Putamen (tissue), 1 donor: ENCODE results near the gene RBM39.
"Not testable (repeated sequence)": the region's sequence is repeated elsewhere in the genome, so short reads cannot be mapped to it uniquely, and the experiment has no call there.

ENCODE experiments used
- DNase-seq: peaks from one replicate; pipeline ENCODE4 v3.0.0-alpha.2; 2016; ENCODE audit warnings: low spot score

RBM39 gene

DNA sequence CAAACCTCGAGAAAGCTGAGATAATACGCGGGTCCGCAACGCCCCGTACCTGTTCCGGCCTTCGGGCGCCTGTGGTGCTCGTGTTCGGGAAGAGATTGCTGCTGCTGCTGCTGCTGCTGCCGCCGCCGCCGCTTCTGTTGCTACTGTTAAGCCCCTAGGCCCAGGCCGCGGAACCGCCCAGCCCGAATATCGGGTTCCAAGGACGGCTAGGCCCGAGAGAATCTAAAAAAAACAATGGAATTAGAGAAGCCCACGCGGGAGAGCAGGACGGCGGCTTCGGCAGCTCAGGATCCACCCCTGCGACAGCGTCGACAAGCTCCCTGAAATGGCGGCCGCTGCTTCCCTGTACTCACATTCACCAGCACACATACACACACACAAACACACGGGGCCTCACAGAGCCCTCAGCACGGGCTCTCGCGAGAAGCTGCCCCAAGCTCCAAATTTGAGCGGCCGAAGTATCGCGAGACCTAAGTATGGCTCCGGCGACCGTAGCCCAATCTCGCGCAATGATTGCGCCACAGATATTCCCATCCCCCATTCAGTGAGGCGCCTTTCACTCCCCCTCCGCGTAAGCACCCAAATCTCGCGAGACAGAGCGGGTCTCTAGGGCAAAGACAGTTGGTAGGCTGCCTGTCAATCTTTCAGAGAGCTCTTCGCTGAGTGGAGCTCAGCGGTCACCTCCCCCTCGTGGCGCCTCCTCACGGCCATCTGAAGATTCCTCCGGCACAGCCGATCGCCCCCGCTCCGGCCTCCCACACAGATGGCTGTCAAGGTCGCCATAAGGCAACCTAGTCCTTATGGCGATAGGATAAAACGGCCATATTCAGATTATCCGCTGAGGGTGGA, at the start of gene RBM39:
Gene RBM39, minus strand, starts transcription at position 369 of the 849 bp plus-strand sequence. CDS start 1,386 bp downstream, outside the sequence.
- peak; percentile 100 for DNase-seq

DNA sequence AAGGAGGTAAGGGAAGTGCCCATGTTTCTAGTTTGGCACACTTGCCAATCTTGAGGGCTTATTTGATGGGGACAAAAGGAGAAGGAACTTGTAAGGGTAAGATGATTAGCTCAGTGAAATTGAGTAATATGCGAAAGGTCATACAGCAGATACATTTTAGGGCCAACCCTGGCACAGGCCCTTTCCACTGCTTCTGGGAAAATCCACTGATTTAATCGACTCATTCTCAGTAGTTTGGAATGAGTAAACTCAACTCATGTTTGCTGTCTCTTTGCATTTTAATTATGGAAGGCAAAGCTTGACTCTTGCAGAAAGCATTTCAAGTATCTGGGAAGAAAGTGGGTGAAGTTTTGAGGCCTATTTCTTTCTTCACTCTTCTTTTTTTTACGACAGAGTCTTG, 49.8 kb upstream of the RBM39 start:
- no peak for DNase-seq

DNA sequence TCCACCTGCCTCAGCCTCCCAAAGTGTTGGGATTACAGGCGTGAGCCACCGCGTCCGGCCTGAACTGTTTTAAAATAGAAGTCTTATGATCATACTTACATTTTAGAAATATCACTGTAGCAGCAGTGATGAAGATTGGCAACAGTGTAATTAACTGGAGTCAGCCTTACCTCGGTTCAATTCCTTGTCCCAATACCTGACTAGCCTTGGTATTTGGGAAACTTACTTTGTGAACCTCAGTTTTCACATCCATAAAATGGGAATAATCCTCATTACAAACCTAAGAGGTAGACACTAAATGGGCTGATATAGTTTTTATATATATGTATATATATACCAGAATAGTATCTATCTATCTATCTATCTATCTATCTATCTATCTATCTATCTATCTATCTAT, 49.0 kb upstream of the RBM39 start:
- DNase-seq = no peak

DNA sequence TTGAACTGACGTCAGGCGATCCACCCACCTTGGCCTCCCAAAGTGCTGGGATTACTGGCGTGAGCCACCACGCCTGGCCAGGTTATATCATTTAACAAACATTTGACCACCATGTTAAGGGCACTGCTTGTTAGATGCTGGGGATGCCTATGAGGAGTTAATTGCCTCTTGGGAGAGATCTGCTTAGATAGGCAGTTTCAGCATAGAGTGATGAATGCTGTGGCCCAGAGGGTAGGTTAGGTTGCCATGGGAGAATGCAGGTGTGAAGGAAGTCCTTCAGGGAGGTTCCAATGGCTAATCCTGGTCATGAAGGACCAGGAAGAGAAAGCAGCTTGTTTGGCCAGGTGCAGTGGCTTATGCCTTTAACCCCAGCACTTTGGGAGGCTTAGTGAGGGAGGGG, 46.7 kb upstream of the RBM39 start:
- no peak for DNase-seq

DNA sequence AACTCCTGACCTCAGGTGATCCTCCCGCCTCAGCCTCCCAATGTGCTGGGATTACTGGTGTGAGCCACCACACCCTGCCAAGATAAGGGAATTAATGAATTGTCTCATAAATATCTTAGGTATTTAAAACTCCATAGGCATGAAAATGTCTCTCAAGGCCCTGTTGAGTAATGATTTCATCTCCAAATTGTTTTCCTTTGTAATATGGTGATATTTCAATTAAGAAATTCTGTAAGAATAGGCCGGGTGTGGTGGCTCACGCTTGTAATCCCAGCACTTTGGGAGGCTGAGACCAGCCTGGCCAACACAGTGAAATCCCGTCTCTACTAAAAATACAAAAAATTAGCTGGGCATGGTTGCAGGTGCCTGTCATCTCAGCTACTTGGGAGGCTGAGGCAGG, 43.5 kb upstream of the RBM39 start:
- not testable (repeated sequence) for DNase-seq

DNA sequence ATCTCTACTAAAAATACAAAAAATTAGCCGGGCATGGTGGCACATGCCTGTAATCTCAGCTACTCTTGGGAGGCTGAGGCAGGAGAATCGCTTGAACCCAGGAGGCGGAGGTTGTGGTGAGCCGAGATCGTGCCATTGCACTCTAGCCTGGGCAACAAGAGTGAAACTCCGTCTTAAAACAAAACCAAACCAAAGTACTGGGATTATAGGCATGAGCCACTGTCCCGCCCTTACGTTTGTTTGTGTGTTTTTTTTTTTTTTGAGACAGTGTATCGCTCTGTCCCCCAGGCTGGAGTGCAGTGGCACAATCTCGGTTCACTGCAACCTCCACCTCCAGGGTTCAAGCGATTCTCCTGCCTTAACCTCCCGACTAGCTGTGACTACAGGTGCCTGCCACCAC, 41.8 kb upstream of the RBM39 start:
- not testable (repeated sequence) for DNase-seq

DNA sequence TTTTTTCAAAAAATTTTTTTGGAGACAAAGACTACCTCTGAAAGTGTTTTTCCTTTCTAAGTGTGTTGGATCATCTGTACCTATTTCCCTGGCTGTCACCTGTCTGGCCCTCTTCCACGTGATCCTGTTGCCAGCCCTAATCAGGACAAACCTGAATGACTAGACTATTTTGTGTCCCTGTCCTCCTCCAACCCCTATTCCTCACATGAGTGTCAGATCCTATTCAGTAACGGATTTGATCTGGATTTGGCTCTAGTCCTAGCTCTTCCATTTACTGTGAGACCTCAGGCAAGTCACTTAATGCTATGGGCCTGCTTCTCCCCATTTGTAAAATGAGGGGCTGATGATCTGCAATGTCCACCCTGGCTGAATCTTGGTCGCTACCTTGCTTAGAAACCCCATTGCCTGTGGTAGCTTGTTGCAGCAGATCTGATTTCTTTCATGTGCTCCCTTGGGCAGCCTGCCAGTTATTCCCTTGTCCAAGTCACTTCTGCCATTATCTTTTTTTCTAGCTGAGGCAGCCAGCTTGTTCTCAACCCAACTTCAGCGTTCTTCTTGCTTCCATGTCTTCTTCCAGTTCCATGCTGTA, 34.5 kb upstream of the RBM39 start:
- no peak for DNase-seq

DNA sequence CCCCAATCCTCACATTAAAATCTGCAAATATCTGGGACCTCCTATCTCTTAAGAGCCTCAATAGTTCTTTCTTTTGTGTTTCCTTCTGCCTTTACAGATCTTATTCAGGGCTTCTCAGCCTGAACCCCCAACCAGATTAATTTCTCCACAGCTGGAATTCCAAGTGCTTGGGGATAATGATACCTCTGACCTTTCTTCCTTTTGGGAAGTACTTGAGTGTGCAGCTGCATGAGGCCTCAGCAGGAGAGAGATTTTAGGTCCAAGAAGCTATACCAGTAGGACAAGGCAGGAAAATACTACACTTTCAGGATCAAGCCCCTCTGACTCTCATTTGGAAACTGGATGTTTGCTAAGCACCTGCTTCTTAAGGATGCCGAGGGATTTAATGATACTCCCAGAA, 32.3 kb upstream of the RBM39 start:
- DNase-seq = no peak

DNA sequence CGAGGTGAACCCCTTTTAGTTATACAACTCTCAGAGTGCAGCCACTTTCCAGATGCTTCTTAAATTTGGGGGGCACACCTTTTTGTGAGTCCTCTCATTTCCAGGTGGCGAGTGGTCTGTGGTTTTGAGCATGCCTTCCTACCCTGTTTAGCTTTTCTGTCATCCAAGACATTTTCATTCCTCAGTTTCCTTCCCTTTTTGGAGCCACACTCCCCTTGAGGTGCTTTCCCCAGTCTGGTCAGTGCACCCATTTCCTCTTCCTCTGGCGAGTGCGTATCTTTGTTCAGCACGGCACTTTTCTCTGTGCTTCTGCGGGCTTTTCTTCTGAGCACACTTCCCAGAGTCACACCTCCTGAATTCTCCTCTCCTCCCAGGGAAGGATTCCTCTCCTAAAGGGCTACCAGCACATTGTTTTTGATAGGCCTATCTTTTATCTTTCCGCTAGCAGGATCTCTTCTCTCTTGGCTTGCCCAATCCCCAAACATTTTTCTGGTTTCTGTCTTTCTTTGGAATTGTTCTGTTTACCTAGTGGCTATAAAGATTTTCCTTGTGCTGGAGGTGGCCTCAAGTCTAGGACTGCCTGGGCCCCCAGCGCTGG, 31.2 kb upstream of the RBM39 start:
- peak; percentile 19 for DNase-seq

DNA sequence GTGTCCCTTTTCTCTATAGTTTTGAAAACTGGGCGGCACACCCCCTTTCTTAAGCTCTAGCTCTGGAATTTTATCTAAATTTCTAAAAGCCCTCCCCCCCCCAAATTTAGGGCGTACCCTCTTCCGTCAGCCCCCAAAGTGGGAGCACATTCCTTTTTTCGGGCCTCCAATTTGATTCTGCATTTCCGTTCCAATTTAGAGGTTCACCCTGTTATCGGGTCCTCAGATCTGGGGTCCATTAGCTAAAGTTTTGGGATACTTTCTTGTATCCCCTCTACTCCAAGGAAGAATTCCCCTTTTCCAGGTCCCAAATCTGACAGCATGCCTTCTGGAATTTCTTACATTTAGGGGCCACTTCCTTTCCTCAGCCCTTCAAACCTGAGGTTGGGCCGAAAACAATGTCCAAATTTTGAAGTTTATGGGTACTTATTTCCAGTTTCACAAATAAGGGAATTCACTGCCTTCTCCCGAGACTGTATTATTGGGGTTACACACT, 30.6 kb upstream of the RBM39 start:
- DNase-seq = no peak

DNA sequence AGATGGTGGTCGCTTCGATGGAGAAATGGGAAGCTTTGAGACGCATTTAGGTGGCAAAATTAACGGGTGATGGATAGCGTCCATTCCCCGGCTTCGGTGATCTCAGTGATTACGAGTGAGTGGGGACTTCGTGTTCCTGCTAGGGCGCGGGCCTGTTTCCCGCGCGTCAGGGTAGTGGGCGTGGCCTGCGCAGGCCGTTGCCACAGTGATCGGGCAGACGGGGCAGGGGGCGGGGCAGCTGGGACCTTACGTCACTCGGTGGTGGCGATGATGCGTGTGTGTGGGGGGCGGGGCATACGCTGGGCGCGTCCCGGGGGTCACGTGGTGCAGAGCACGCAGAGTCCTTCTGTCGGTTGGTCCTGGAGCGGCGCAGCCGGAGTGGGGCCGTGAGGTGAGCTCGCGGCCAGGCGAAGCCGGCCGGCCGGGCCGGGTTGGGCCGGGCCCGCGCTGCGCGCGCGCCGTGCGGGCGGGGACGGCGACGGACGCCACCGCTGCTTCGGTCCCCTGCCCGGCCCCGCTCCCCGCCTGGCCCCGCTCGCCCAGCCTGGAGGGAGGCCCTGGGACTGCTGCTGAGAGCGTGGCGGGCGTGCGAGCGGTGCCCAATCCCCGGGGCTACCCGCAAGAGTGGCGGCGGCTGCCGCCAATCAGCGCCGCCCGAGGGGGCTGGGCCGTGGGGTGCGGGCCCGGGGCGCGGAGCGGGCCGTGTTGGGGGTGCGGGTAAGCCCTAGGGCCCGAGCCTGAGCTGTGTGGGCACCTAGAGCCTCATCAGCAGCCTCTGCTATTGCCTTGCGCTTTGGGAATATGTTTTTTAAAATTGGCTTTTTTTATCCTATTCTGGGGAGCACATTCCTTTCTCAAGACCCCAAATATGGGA, 29.9 kb upstream of the RBM39 start, which contains the start of gene PHF20:
Gene PHF20, plus strand, starts transcription at position 327 of the 874 bp plus-strand sequence. CDS start 29,508 bp downstream, outside the sequence.
- DNase-seq = peak; percentile 97

DNA sequence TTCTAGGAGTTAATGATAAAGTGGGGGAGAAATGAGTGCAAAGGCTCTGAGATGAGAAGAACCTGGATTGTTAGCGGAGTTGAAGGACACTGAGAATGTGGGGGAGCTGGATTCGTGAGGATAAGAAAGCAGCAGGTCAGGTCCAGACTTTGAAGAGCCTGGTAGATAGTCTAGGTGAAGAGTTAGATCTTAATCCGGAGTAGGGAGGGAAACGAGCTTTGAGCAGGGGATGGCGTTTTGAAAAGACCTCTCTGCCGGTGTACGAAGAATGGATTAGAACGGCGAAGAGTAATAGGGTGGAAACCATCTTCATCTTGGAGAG, 29.3 kb upstream of the RBM39 start:
- DNase-seq = no peak

DNA sequence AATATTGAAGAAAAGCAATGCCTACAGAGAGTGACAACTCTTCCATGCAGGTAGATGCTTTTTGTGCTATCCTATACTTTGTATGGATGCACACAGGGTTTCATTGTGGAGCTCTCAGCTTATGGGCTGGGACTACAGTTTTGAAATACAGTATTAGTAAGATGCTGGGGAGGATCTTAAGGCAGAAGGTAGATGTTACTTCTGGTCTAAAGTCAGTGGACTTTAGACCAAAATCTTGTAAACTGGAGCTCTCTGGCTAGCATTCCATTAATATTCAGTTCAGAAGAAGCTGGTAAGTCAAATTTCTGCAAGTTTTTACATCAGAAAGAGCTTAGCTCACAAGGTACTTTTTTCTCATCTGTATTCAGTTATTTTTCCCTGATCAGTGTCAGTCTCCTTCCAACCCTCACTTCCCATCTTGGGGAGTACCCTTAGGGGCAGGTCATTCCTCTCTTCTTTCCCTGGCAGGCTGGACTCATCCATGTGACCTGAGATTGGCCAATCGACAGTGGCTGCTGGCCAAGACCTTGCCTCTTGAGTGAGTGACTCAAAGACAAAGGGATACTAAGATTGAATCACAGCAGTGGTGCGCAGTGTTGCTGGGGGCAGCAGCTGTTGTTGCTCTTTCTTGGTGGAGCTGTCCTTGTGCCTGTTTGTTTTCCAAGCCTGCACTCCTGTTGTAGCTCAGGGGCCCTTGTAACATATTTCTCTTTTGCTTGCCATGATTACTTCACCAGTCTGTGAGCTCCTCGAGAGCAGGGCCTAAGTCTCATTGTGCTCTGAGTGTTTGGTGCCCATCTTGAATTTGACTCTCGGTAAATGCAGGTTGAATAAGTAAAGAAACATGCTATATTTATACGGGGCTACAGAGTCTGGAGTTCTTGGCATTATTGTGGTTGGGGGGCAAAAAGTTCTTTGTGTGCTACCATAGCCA, 26.9 kb upstream of the RBM39 start:
- DNase-seq = peak; percentile 74

DNA sequence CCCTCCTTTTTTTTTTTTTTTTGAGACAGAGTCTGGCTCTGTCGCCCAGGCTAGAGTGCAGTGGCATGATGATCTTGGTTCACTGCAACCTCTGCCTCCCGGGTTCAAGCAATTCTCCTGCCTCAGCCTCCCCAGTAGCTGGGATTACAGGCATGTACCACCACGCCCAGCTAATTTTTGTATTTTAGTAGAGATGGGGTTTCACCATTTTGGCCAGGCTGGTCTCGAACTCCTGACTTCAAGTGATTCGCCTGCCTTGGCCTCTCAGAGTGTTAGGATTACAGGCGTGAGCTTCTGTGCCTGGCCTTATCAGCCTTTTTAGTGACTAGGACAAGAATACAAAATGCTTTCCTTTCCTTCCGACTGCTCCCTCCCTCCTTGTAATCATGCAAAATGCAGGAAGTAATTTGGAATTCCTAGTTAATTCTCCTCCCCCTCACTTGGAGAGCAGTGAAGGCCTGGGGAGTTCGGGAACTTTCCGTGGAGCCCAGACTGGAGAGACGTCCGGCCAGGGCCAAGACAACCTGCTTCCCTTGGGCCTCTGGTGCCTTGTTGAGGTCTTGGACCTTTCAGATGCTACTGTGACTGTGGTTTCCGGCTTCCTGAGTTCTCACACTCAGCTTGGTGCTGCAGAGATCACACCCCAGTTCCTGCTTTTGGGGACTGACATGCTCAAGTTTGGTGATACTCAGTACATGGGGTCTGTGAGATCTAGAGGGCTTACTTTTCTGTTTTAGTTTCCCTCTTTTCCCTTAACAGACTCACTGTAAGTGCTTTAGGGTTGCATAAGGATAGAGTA, 25.8 kb upstream of the RBM39 start:
- peak; percentile 61 for DNase-seq

DNA sequence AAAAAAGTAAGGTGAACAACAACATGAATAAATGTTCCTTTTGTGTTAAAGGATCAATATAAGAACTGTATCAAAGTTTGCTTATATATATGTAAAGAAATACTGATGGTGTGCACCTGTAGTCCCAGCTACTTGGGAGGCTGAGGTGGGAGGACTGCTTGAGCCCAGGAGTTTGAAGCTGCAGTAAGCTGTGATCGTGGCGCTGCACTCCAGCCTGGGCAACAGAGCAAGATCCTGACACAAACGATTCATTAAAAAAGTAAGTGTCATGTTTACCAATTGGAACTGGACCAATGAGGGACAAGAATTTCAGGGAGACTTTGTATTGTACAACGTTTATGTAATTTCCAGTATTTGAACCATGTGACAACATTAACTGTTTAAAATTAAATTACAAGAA, 24.8 kb upstream of the RBM39 start:
- no peak for DNase-seq

DNA sequence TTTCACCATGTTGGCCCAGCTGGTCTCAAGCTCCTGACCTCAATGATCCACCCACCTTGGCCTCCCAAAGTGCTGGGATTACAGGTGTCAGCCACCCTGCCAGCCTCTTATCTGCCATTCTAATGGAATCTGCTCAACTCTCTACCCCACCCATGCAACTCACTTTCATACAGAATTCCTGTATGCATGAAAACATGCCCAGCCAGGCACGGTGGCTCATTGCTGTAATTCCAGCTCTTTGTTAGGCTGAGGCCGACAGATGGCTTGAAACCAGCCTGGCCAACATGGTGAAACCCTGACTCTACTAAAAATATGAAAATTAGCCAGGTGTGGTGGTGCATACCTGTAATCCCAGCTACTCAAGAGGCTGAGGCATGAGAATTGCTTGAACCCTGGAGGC, 22.9 kb upstream of the RBM39 start:
- DNase-seq = not testable (repeated sequence)

DNA sequence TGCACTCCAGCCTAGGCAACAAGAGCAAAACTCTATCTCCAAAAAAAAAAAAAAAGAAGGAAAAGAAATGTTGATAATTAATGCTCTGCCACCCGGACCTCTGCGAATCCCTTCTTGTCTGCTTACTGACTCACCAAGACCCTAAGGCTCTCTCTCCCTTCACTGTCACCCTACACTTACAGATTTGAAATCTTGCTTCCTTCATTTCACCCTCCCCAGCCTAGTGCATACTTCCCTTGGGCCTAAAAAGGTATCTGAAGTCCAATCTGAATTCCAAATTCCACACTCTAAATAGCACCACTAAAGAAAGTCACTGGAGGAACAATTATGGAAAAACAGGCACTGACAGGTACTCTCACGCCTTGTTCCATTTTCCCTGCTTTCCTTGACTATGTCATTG, 20.4 kb upstream of the RBM39 start:
- DNase-seq = no peak

DNA sequence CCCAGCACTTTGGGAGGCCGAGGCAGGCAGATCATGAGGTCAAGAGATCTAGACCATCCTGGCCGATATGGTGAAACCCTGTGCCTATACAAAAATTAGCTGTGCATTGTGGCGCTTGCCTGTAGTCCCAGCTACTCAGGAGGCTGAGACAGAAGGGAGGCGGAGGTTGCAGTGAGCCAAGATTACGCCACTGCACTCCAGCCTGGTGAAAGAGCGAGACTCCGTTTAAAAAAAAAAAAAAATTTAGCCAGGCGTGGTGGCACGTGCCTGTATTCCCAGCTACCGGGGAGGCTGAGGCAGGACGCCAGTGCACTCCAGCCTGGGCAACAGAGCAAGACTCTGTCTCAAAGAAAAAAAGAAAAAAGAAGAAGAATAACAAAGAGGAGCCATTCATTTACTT, 19.5 kb upstream of the RBM39 start:
- not testable (repeated sequence) for DNase-seq

DNA sequence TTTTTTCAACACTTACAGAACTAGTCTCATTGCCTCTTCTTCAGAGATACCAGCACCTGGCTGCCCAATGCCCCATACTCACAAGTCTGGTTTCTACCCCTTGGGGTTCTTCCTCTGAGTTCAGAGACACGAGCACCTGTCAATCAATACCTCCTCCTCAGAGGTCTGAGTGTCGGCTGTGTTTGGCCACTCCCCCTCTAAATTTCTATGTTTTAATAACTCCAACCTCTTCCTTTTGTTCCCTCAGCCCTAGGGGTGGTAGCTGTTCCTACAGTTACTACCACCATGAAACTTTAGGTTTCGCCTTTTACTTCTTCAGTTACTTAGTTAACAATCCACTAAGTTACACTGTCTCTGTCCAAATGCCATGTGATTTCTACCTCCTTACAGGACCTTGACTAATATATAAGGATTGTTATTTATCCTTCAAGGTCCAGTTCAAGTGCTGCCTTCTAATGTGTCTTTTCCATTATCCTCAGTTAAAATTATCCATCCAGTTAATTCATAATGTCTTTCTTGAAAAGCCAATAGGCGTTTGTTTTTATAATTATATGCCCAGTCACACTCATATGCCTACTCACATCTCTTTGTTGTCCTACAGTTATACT, 15.1 kb upstream of the RBM39 start:
- no peak for DNase-seq

DNA sequence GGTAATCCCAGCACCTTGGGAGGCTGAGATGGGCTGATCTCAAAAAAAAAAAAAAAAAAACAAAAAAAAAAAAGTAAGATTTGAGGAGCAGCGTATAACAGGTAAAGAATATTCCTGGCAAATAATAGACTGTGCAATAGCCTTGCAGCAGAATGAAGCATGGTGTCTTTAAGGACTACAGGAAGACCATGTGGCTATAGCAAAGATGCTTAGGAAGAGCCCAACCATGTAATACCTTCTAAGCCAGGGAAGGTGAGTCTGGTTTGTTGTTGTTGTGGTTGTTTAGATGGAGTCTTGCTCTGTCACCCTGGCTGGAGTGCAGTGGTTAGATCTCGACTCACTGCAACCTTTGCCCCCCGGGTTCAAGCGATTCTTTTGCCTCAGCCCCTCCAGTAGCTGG, 14.3 kb upstream of the RBM39 start:
- DNase-seq = no peak
